ENCODE results near the gene PAK2. TPM values are rescaled to one million over a fixed set of nuclear protein-coding genes. Genes with fewer than 3 reads are reported as not detected.
"Not testable (repeated sequence)": the region's sequence is repeated elsewhere in the genome, so short reads cannot be mapped to it uniquely, and the experiment has no call there.

PAK2 gene
- total RNA-seq (2014; rRNA removed; shearing (Covaris generic)), result 37.8 and 53.9 TPM in 2 replicates
- 63.2 and 89.1 TPM in 2 replicates for polyA plus RNA-seq (2015; cell fraction: cytosol; rRNA removed)
- 52.6 and 55.7 TPM in 2 replicates for polyA plus RNA-seq (2015; cell fraction: nucleus; rRNA removed)

GRCh38 chr3:196739671-196740480, at the start of gene PAK2:
PAK2 (plus strand) TSS chr3:196739857; CDS start chr3:196782647, 42,790 bp downstream.
- DNase-seq (ENCODE audit: low read depth), result peak; percentile 87

DNA sequence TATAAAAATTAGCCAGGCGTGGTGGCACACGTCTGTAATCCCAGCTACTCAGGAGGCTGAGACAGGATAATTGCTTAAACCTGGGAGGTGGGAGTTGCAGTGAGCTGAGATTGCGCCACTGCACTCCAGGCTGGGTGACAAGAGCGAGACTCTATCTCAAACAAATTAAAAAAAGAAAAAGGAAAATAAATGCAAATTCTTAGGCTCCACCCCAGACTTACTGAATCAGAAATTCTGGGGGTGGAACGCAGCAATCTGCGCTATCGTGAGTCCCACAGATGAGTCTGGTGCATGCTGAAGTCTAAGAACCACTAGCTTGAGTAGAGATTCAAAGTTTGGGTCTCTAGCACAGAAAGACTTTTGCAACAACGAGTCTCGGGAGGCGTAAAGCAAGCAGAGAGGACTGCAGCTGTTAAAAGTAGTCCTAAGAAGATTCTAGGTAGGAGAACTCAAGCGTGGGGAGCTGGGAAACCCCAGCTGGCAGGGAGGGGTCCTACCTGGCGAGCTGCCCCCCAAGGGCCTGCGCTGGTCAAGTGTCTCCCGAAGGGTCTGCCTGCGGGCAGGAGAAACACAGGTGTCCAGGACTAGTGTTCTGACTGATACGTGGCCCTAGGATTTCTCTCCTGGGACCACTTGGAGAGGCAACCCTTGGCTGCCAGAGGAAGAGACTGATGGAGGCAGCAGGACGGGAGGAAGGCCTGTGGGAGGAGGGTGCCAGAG, 49.6 kb upstream of the PAK2 start:
- no peak for DNase-seq (ENCODE audit: low read depth)

DNA sequence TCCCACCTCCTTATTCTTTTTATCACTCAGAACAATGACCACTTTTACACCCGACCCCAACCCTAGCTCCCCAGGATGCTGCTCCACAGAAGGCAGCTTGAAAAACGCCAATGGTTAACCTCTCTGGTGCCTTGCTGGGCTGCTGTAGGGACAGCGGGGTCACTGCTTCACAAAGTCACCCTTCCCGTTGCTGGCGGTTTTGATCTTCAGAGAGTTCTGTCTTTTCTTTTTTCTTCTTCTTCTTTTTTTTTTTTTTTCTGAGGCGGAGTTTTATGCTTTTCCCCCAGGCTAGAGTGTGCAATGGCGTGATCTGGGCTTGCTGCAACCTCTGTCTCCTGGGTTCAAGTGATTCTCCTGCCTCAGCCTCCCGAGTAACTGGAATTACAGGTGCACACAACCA, 48.3 kb upstream of the PAK2 start:
- no peak for DNase-seq (ENCODE audit: low read depth)

- peak; percentile 41 for DNase-seq (ENCODE audit: low read depth)
Measured at GRCh38 chr3:196694202-196694638, 45.4 kb upstream of the PAK2 start.

DNA sequence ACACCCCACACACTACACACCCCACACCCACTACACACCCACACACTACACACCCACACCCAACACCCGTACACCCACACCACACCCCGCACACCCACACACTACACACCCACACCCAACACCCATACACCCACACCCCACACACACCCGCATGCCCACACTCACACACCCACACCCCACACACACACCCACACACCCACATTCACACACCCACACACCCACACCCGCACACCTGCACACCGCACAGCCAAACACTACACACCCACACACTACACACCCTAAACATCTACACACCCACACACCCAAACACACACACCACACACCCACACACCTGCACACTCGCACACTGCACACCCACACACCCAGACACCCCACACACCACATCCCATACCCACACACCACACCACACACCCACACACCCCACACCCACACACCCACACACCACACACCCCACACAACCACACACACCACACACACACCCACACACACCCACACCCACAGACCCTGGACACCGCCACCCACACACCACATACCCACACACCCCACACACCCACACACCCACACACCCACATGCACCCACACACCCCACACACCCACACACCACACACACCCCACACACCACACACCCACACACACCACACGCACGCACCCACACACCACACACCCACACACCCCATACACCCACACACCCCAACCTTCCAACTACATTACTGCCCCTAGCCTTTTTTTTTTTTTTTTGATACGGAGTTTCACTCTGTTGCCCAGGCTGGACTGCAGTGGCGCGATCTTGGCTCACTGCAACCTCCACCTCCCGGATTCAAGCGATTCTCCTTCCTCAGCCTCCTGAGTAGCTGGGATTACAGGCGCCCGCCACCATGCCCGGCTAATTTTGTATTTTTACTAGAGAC, 44.5 kb upstream of the PAK2 start:
- no peak for DNase-seq (ENCODE audit: low read depth)

DNA sequence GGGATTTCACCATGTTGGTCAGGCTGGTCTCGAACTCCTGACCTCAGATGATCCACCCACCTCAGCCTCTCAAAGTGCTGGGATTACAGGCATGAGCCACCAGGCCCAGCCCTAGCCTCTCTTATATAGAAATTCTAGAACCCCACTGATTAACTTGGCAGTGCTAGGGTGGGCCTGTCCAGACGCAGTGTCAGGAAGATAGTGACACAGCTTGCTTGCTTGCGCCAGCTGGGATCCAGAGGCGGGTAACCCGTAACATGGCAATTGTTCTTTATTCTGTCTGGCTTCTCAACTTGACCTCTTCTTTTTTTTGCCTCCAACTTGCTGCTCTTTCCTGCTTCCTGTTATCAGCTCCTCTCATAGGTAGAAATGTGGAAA, 43.8 kb upstream of the PAK2 start:
- no peak for DNase-seq (ENCODE audit: low read depth)

DNA sequence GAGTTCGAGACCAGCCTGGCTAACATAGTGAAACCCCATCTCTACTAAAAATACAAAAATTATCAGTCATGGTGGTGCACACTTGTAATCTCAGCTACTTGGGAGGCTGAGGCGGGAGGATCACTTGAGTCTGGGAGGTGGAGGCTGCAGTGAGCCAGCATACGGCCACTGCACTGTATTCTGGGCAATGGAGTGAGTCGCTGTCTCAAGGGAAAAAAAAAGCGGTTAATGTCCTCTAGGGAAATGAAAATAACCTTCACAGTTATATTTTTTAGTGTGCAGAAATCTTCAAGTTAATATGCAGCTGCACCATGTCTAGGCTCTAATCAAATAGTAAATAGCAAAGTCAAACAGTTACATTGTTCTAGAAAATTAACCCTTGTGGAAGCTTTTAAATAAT, 42.4 kb upstream of the PAK2 start:
- no peak for DNase-seq (ENCODE audit: low read depth)

DNA sequence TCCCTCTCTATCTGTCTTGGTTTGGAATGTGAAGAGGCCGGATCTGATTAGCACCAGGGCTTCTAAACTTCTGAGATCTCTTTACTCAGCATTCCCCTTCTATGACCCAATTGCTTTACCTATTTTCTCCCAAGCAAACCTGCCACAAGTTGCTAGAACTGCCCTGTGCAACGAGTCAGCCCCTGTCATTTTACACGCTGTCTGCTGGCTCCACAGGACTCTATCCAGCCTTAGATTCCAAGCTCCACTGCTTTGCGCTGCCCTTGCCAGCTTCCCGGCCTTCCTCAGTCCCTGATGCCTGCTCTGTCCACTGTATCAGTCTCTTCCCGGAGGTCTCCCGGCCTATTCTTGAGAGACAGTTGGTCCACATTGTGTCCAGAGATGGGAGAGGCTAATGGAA, 39.9 kb upstream of the PAK2 start:
- DNase-seq (ENCODE audit: low read depth), result no peak

DNA sequence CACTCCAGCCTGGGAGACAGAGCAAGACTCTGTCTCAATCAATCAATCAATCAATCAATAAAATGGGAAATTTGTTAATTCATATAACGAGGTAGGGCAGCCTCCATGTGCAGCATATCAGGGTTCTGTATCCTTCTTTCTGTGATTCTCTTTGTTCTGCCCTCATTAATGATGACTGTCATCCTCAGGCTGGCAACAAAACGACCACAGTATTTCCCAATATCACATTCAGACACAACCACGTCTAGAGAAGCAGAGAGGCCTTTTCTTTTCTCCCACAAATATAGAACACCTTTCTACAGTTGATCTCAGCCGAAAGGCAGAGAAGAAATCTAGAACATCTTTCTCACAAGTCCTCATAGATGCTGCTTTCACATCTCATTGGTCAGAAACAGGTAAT, 38.9 kb upstream of the PAK2 start:
- DNase-seq (ENCODE audit: low read depth), result no peak

GRCh38 chr3:196706327-196706726, 33.3 kb upstream of the PAK2 start:
- no peak for DNase-seq (ENCODE audit: low read depth)

DNA sequence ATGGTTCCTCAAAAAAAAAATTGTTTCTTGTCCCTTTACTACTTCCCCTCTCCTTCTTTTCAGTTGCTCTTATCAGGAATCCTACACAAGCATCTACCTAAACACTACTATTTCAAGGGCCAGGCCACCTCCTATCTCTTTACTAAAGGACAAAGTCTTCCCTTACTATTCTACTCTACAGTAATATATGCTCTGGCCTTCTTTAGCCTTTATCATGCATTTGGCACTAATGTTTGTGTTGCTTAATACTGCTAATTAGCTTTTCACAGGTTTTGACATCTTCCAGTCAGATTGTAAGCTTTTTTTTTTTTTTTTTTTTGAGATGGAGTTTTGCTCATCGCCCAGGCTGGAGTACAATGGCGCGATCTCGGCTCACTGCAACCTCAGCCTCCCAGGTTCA, 32.9 kb upstream of the PAK2 start:
- no peak for DNase-seq (ENCODE audit: low read depth)

GRCh38 chr3:196707566-196707965, 32.1 kb upstream of the PAK2 start:
- no peak for DNase-seq (ENCODE audit: low read depth)

DNA sequence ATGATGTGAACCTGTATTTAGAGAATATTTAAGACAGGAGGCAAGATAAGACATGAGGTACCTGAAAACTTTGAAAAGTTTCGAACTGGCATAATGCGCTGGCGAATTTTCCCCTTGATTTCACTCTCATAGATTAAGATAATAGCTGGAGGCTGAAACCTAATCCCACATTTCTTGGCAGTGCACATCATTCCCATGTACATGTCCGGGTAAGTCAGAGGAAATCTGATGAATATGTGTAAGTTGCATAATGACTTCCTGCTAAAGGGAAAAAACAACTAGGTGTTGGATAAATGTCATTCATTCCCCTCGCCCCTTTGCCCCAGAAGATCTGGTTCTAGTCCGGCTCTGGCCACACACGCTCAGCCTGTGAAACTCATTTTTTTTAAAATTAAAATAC, 31.2 kb upstream of the PAK2 start:
- DNase-seq (ENCODE audit: low read depth), result peak; percentile 36

- peak; percentile 83 for DNase-seq (ENCODE audit: low read depth)
Measured at GRCh38 chr3:196711838-196712513, 27.7 kb upstream of the PAK2 start, which contains the start of the genes CEP19 and PIGX. CEP19 (minus strand) TSS chr3:196712250; CDS start chr3:196708657, 3,593 bp downstream. PIGX (plus strand) TSS chr3:196712377.

GRCh38 chr3:196712514-196713413, 26.9 kb upstream of the PAK2 start:
- peak; percentile 49 for DNase-seq (ENCODE audit: low read depth)

DNA sequence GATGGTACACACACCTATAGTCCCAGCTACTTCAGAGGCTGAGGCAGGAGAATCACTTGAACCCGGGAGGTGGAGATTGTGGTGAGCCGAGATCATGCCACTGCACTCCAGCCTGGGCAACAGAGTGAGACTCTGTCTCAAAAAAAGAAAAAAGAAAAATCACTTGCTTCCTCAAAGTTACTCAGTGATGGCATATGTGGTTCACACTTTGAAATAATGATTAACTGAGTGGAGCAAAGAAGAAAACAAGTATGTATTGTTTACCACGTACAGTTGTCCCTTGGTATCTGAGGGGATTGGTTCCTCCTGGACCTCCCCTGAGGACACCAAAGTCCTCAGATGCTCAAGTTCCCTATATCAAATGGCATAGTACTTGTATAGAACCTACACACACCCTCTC, 22.5 kb upstream of the PAK2 start:
- not testable (repeated sequence) for DNase-seq (ENCODE audit: low read depth)

DNA sequence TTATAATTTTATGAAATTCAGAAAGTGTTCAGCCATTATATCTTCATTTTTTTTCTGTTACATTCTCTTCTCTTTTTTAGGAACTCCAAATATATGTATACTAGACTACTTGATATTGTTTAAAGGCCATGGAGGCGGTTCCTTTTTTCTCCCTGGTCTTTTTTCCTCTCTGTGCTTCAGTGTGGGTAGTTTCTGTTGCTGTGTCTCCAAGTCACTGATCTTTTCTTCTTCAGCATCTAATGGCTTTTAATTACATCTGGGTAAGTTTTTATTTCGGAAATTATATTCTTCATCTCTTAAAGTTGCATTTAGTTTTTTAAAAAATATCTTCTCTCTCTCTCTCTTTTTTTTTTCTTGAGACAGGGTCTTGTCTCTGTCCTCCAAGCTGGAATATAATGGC, 18.6 kb upstream of the PAK2 start:
- no peak for DNase-seq (ENCODE audit: low read depth)

GRCh38 chr3:196726788-196727675, 12.6 kb upstream of the PAK2 start:
- peak; percentile 85 for DNase-seq (ENCODE audit: low read depth)

GRCh38 chr3:196735751-196736150, 3.9 kb upstream of the PAK2 start:
- DNase-seq (ENCODE audit: low read depth), result no peak
